GM18868 (cell line): ENCODE measurements around the gene AVPR1B.

ENCODE experiments used
- ATAC-seq: cut with Tn5 transposase; IDR thresholded peaks from one replicate; pipeline ENCODE4 v1.9.1; 2021; ENCODE audit warnings: mild to moderate bottlenecking, moderate library complexity; ENCODE audit not compliant: unreplicated experiment

Gene AVPR1B

DNA sequence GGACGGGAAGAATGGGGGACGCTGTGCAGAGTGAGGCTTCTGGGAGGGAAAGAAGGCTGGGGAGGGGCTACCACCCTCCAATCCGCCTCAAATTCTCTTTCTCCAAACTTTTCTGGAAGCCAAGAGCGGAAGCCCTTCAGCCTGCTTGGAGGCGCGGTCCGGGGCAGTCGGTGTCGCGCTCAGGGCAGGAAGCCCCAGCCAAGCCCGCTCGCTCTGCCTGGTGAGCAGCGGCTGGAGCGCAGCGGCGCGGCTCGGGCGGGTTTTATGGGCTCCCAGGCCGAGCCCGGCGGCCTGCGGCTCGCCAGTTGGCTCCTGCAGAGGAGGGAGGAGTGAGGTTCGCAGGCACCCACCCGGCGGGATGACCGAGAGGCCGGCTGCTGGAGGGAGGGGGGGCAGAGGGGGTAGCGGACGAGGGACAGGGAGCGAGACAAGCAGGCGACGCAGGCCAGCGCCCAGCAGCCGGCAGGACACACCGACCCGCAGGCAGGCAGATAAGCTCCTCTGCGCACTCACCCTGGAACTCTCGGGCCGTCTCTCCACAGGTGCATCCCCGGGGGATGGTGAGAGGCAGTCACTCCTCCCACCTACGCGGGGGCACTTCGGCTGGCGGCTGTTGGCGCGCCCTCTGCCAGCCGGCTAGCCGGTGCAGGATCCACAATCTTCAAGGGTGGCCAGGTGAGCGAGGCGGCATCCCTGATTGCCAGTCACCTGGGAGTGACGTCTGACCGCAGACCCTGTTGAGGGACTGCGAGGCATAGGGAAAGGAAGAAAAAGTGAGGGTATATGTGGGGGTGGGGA lies at the start of gene AVPR1B:
Gene AVPR1B (minus strand): TSS at position 238 of the 798 bp plus-strand sequence. CDS start 498 bp downstream, outside the sequence.
- no peak for ATAC-seq

- ATAC-seq = no peak
These were observed 28.6 kb upstream of the AVPR1B start for GRCh38 chr1:206145771-206146290.

DNA sequence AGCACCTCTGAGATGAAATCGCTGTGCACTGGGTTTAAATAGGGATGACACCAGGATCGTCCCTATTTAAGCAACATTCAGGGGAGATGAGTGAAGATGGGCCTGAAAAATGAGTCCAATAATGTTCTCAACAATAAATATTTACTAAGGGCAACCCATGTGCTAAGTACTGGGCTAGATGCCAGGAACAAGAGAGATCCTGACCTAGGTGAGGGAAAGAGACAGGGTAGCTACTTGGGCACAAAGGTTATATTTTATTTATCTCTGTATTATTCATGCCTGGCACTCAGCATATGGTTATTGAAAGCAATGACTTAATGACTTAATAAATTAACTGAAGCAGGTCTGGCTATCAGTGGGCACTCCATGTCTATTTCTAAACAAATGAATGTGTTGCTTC lies 27.4 kb upstream of the AVPR1B start:
- ATAC-seq = no peak

DNA sequence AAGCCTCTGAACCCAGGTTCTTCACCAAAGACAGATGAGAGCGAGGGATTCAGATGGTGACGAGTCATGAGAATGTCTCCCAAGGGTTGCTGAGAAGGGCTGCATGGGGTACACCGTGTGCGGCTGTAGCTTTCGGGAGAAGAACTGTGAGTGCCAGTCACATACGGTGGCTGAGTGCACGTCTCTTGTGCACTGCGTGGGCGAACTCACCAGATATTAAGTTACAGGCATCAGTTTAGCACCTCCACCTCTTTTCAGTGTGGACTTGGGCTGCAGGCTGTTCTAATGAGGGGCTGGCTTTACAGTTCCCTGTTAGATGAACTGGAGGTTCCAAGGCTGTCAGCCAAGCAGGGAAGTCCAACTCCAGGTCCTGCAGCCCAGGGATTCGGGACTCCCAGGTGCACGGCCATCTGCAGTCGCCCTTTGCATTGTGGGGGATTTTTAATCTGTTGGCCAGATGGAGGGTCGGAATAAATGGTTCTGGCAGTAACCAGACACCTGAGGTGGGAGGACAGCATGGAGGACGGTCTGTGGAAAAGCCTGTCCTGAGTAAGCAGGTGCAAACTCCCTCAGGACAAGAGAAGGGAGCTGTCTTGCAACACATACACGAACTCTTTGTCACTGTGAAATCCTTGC lies 26.5 kb upstream of the AVPR1B start:
- ATAC-seq = no peak

GRCh38 chr1:206142770-206143169 lies 25.6 kb upstream of the AVPR1B start:
- no peak for ATAC-seq

DNA sequence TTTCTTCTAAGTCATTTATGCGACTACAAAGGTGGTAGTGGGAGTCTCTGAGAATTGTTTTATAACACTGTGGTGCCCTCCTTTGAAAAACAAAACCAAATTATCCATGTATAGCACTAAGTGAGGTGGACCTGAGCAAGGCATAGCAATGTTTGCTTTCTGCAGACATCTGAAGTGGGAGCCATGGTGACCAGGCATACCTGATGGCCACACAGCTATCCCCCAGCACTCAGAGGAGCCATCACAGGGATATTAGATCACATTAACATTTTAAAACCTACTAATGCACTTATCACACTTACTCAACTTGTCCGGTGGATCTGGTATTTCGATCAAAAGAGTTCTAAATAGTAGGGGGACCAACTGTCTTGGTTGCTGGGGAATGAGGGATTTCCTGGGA lies 24.8 kb upstream of the AVPR1B start:
- no peak for ATAC-seq

- no peak for ATAC-seq
These were observed 19.1 kb upstream of the AVPR1B start for GRCh38 chr1:206136241-206136640.

- no peak for ATAC-seq
These were observed 18.1 kb upstream of the AVPR1B start for GRCh38 chr1:206135248-206135647.

DNA sequence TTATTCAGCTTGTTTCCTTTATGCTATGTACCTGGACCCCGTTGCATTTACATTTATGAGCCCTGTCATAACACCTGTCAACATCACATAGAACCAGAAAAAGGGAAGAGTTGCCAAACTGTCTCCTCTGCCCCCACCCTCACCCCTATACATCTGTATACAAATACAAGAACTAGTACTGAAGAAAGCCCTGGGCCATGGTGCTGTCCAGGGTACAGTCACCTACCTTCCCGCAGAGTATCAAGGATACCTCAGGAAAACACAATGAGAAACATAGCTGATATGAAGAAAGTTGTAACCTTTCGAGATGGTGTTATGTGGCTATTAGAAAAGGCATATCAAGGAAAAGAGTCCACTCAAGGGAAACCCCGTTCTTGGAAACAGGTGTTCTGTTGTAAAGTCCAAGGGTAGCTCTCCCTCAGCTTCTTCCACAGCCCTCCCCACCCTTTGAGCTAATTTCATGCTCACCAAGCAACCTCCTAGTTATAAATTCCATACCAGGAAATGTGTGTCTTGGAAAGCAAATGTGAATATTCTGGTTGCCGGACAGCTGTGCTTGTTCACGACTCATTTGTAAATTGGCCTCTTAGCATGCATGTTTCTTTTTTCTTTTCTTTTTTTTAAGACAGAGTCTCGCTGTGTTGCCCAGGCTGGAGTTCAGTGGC lies 16.7 kb upstream of the AVPR1B start:
- no peak for ATAC-seq

- ATAC-seq = no peak
These were observed 13.8 kb upstream of the AVPR1B start for GRCh38 chr1:206131037-206131436.

GRCh38 chr1:206128196-206128595 lies 11.0 kb upstream of the AVPR1B start:
- ATAC-seq = no peak

DNA sequence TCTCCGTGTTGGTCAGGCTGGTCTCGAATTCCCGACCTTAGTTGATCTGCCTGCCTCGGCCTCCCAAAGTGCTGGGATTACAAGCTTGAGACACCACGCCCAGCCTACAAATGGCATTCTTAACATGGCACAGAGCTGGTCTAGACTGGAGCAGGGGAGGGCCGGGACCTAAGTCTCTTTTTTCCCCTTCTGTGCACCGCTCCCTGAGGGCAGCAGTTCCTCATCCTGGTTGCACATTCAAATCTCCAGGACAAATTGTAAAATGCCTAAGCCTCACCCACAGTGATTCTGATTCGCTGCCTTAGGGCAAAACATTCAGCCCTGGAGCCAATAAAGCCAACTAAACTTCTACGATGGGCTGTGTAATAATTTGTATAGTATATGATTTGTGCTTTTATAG lies 10.1 kb upstream of the AVPR1B start:
- no peak for ATAC-seq

- no peak for ATAC-seq
These were observed 8.2 kb upstream of the AVPR1B start for GRCh38 chr1:206125346-206125745.

DNA sequence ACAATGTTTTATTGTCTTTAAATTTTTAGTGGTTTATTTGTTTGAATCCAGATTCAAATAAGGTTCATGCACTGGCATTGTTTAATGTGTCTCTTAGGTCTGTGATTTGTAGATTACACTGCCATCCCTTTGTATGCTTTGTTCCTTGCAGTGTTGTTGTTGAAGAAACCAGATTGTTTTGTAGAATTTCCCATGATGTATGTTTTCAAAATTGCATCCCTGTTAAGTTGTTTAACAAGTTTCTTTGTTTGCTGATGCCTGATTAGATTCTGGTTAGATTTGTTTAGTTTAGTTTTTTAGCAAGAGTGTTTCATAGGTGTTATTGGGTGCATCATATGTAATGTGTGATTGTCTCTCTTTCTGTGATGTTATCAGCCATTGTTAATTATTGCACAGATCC lies 5.5 kb upstream of the AVPR1B start:
- ATAC-seq = no peak

GRCh38 chr1:206121269-206121668 lies 4.1 kb upstream of the AVPR1B start:
- no peak for ATAC-seq

- no peak for ATAC-seq
These were observed 3.2 kb upstream of the AVPR1B start for GRCh38 chr1:206120406-206120805.

- no peak for ATAC-seq
These were observed 376 bp downstream of the AVPR1B start for GRCh38 chr1:206116873-206117150.

- no peak for ATAC-seq
These were observed 856 bp downstream of the AVPR1B start for GRCh38 chr1:206116191-206116872.

DNA sequence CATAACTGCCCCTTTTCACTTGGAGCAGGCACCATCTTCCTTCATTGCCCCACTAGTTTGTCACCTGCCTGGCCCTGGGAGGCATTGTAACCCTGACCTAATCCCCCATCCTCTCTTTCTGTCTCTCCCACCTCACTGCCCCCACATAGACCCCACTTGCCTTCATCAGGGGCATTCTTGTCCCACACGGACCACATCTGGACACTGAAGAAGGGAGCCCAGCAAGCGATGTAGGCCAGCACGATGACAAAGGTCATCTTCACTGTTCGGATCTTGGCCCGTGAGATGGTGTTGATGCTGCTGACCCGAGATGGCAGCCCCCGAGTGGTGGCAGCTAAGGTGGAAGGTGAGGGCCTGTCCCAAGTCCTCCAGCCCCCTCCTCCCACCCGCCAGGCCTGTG lies 1.4 kb downstream of the AVPR1B start:
- ATAC-seq = no peak

GRCh38 chr1:206114692-206115640 lies 2.2 kb downstream of the AVPR1B start:
- ATAC-seq = no peak
